Right lobe of liver (tissue), 4 donors: ENCODE results near the gene GSTO1.

Source experiments
- CTCF ChIP-seq, 4 donors: fragments of 200-600 bp in 3 of 4; fragments of 450-650 bp in 1 of 4; IDR thresholded peaks; one replicate each; pipeline versions ENCODE4 v1.5.1 to v1.8.0; 2016 to 2022; ENCODE audit warnings: antibody characterized with exemption in 4 of 4, mild to moderate bottlenecking in 2 of 4
- POLR2A ChIP-seq: fragments of 450-650 bp; IDR thresholded peaks from one replicate; pipeline ENCODE4 v1.6.1; 2017; ENCODE audit warnings: antibody characterized with exemption, mild to moderate bottlenecking
- donor health status: DM: no; HTN: no; CAD: no.
- donor health status: DM: no; HTN: no; CAD: no.
- donor health status: DM: no; HTN: yes; CAD: no.

- TF ChIP-seq CTCF (IDR thresholded peaks at IDR 0.05) (no peak), POLR2A (peak; percentile 22)
Observed at GRCh38 chr10:104304927-104305326, 50.2 kb downstream of the GSTO1 start.
